GM18861 (cell line): ENCODE results near the gene LRP3.
"Not testable (repeated sequence)": the region's sequence is repeated elsewhere in the genome, so short reads cannot be mapped to it uniquely, and the experiment has no call there.

Source experiments
- ATAC-seq: cut with Tn5 transposase; IDR thresholded peaks from one replicate; pipeline ENCODE4 v1.9.1; 2021; ENCODE audit not compliant: unreplicated experiment

LRP3 gene, protein sequence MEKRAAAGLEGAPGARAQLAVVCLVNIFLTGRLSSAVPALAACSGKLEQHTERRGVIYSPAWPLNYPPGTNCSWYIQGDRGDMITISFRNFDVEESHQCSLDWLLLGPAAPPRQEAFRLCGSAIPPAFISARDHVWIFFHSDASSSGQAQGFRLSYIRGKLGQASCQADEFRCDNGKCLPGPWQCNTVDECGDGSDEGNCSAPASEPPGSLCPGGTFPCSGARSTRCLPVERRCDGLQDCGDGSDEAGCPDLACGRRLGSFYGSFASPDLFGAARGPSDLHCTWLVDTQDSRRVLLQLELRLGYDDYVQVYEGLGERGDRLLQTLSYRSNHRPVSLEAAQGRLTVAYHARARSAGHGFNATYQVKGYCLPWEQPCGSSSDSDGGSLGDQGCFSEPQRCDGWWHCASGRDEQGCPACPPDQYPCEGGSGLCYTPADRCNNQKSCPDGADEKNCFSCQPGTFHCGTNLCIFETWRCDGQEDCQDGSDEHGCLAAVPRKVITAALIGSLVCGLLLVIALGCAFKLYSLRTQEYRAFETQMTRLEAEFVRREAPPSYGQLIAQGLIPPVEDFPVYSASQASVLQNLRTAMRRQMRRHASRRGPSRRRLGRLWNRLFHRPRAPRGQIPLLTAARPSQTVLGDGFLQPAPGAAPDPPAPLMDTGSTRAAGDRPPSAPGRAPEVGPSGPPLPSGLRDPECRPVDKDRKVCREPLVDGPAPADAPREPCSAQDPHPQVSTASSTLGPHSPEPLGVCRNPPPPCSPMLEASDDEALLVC

DNA sequence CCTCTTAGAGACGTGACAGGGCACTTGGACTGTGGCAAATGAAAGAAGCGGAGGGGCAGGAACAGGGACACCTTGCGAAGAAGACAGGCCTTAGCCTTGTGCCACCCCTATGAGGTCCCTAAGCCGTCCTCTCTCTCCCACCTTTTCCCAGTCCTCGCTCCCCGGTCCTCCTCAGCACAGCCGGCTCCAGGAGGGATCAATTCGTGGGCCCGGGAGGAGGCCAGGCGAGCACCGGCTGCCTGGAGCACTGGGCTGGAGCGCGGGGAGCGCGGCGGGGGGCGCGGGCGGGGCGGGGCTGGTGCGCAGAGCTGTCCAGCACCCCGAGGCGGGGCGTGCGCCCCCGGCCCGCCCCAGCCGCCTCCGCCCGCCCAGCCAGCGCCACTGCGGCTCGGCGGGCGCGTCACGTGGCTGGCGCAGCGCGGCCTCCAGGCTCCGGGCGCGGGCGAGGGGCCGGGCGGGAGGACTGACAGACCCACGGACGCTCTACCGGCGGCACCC lies at the start of gene LRP3:
TSS of gene LRP3 (plus strand) at position 466 of the 498 bp plus-strand sequence. CDS start 456 bp downstream, outside the sequence.
- no peak for ATAC-seq

DNA sequence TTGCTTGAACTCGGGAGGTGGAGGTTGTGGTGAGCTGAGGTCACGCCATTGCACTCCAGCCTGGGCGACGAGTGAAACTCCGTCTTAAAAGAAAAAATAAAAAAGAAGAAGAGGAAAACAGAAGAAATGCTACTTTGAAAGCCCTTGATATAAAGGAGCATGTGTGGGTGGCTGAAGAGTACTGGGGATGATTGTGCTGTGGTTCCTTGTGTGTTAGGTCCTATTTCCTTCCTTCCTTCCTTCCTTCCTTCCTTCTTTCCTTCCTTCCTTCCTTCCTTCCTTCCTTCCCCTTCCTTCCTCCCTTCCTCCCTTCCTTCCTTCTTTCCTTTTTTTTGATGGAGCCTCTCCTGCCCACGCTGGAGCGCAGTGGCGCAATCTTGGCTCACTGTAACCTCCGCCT lies 47.9 kb upstream of the LRP3 start:
- no peak for ATAC-seq

DNA sequence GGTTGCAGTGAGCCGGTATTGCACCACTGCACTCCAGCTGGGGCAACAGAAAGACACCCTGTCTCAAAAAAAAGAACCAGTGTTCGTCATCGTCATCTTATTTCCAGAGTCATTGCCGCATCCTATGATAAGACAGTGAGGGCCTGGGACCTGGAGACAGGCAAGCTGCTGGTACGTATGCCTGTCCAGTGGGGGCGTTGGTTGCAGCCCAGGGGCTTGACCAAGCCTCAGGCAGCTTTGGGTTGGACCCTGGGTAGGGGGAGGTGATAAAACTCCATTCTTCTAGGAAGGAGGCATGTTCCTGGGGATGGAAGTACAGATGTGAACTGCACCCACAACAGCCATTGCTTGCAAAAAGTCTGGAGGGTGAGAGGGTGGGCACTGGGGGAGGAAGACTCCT lies 46.6 kb upstream of the LRP3 start:
- ATAC-seq: no peak

DNA sequence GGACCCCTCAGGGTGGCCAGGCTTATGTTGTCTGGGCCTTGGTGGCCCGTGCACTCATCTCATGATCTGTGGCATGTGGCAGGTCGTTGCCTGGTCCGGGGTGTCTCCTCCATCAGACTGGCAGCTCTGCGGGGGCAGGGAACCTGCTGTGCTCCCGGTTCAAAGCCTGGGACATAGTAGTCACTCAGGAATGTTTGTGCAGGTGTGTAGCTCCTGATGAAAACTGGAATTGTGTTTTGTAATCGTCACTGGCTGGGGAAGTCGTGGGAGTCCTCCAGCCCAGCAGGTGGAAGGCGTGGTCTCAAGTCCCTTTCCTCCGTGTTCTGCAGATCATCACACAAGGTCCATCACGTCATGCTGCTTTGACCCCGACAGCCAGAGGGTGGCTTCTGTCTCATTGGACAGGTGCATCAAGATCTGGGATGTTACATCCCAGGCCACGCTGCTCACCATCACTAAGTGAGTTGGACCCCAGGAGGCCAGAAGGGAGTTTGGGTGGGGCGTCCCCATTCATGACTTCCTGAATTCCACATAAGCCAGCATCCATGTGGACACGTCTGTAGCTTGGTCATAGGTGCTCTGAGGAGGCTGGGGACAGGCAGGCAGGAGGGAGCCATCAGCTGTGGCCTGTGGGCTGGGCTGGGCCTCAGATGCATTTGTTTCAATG lies 43.1 kb upstream of the LRP3 start:
- ATAC-seq: no peak

DNA sequence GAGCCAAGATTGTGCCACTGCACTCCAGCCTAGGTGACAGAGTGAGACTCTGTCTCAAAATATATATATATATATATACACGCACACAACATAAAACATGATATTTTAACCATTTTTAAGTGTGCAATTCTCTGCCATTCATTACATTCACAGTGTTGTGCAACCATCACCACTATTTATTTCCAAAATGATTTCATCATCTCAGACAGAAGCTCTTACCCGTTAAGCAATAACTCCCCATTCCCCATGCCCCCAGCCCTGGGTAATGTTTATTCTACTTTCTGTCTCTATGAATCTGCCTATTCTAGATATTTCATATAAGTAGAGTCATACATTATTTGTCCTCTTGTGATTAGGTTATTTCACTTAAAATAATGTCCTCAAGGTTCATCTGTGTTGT lies 42.0 kb upstream of the LRP3 start:
- ATAC-seq: no peak

DNA sequence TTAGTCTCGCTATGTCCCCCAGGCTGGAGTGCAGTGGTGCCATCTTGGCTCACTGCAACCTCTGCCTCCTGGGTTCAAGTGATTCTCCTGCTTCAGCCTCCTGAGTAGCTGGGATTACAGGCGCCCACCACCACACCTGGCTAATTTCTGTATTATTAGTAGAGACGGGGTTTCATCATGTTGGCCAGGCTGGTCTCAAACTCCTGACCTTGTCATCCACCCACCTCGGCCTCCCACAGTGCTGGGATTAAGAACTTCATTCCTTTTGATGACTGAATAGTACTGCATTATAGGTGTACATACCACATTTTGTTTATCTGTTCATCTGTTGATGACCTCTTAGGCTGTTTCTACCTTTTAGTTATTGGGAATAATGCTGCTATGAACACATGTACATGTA lies 41.5 kb upstream of the LRP3 start:
- ATAC-seq: not testable (repeated sequence)

DNA sequence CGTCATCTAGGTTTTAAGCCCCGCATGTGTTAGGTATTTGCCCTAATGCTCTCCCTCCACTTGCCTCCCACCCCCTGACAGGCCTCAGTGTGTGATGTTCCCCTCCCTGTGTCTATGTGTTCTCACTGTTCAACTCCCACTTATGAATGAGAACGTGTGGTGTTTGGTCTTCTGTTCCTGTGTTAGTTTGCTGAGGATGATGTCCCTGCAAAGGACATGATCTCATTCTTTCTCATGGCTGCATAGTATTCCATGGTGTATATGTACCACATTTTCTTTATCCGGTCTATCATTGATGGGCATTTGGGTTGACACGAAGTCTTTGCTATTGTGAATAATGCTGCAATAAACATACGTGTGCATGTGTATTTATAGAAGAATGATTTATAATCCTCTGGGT lies 39.8 kb upstream of the LRP3 start:
- ATAC-seq: not testable (repeated sequence)

DNA sequence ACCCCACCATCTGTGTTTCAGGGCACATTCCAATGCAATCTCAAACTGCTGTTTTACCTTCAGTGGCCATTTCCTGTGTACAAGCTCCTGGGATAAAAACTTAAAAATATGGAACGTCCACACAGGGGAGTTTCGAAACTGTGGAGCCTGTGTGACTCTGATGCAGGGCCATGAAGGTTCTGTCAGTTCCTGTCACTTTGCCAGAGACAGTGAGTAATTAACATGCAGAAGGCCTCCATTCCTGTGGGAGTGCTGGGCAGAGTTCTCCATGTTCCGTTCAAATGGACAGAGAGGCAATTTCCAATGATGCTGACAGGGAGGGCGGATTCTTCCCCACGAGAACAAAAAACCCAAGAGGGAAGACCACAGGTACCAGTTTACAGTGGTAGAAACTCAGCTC lies 37.8 kb upstream of the LRP3 start:
- no peak for ATAC-seq

DNA sequence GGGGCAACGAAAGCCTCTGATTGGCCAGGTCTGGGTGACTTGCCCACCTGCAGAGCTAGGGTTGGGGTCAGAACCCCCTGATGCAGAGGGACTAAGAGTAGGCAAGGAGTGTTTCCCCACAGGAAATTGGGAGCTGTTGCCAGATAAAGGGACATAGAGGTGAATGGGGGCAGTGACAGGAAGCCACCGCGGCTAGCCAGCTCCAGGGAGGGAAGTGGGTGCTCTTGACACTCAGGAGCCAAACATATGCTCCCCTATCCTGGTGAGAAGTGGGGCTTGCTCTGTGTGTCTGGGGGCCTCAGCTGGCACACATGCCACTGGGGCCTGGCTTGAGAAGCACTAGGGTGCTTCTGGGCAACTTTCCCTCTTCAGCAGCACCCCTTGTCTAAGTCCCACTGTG lies 36.2 kb upstream of the LRP3 start:
- ATAC-seq: no peak

DNA sequence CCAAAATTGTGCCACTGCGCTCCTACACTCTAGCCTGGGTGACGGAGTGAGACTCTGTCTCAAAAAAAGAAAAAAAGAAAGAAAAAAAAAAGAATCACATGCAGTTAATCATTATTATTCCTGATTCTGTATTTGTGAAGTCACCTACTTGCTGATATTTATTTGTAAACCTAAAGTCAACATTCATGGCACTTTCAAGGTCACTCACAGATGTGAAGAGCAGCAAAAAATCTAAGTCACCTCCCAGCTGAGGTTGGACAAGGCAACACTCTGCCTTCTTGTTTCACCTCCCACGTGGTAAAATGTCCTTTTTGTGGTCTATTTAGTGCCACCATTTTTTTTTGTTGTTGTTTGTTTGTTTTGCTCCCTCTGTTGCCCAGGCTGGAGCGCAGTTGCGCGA lies 35.8 kb upstream of the LRP3 start:
- no peak for ATAC-seq

DNA sequence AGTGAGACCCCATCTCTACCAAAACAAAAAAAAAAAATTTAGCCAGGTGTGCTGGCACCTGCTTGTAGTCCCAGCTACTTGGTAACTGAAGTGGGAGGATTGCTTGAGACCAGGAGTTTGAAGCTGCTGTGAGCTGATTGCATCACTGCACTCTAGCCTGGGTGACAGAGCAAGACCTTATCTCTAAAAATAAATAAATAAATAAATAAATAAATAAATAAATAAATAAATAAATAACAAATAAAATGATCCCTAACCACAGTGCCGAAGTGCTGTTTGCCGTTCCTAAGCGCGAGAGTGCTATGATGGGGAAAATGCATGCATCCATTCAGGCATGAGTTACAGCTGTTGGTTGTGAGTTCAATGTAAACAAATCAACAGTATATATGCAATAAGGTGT lies 35.0 kb upstream of the LRP3 start:
- ATAC-seq: no peak

DNA sequence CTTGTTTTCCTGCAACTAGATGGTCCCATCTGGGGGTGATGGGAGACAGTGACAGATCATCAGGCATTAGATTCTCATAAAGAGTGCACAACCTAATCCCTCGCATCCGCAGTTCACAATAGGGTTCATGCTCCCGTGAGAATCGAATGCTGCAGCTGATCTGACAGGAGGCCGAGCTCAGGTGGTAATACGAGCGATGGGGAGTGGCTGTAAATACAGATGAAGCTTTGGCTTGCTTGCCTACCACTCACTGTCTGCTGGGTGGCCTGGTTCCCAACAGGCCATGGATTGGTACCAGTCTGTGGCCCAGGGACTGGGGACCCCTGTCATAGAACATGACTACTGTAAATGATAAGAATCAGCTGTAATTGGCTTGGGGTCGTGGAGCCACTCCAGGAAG lies 34.2 kb upstream of the LRP3 start:
- ATAC-seq: no peak

DNA sequence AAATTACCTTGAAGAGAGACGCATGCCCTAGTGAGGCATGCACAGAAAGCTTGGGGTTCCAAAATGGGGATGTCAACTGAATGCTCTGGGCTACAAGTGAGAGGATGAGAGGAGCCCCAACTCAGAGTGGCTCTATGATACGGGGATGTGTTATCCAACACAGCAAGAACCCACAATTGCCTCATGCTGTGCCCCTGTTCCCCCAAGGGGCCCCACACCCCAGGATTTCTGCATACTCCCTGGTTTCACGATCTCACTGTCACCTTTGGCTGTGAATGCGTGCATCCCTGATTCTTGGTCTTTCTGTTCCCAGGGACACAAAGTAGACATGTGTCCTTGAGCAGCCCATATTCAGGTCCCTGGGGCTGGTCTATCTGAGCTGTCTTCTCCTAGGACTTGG lies 32.9 kb upstream of the LRP3 start:
- no peak for ATAC-seq

DNA sequence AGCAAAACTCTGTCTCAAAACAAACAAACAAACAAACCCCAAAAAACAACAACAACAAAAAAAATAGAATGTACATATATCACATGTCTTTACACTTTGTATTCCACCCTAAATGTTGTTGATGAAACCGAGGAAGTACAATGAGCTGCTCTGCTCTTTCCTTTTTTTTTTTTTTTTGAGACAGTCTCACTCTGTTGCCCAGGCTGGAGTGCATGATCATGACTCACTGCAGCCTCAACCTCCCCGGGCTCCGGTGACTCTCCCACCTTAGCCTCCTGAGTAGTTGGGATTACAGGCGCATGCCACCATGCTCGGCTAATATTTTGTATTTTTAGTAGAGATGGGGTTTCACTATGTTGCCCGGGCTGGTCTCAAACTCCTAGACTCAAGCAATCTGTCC lies 30.6 kb upstream of the LRP3 start:
- no peak for ATAC-seq

DNA sequence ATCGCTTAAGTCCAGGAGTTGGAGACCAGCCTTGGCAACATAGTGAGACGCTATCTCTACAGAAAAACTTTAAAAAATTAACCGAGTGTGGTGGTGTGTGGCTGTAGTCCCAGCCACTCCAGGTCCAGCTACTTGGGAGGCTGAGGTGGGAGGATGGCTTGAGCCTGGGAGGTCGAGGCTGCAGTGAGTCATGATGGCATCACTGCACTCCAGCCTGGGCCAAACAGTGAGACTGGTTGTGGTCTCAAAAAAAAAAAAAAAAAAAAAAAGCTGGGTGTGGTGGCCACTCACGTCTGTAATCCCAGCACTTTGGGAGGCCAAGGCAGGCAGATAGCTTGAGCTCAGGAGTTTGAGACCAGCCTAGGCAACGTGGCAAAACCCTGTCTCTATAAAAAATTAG lies 28.1 kb upstream of the LRP3 start:
- ATAC-seq: not testable (repeated sequence)

DNA sequence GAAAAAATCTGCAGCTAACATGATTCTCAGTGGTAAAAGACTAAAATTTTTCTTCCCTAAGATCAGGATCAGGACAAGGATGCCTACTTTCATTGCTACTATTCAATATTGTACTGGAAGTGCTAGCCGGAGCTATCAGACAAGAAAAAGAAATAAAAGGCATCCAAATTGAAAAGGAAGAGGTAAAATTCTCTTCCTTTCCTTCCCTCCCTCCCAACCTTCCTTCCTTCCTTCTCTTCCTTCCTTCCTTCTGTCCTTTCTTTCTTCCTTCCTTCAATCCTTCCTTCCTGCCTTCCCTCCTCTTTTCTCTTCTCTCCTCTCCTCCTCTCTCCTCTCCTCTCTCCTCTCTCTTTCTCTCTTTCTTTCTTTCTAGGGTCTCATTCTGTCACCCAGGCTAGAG lies 26.7 kb upstream of the LRP3 start:
- no peak for ATAC-seq

DNA sequence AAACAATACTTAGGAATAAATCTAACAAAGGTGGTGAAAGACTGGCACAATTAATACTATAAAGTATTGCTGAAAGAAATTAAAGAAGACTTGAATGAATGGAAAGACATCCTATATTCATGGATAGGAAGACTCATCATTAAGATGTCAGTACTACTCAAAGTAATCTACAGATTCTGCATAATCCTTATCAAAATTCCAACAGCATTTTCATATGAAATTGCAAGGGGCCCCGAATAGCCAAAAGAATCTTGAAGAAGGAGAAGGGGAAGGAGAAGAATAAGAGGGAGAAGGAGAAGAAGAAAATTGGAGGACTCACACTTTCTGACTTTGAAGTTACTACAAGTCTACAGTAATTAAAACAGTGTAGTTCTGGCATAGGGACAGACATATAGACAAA lies 25.6 kb upstream of the LRP3 start:
- ATAC-seq: no peak

DNA sequence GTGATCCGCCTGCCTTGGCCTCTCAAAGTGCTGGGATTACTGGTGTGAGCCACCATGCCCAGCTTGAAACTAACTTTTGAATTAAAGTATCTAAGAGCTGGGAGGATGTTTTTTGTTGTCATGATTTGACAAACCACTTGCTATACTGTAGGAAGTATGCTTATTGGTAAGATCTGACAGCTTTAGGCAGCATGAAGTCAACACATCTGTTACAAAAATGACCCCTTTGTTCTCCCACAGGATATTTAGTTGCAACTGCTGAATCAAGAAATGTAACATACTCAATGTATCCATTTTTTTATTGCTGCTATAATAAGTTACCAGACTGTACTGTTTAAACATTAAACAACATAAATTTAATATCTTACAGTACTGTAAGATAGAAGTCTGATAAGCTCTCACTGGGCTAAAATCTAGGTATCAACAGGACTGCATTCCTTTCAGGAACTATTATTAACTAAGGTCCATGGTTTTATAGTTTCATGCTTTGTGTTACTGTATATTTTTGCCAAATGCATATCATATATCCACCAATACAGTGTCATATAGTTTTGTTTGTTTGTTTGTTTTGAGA lies 22.8 kb upstream of the LRP3 start:
- ATAC-seq: no peak

DNA sequence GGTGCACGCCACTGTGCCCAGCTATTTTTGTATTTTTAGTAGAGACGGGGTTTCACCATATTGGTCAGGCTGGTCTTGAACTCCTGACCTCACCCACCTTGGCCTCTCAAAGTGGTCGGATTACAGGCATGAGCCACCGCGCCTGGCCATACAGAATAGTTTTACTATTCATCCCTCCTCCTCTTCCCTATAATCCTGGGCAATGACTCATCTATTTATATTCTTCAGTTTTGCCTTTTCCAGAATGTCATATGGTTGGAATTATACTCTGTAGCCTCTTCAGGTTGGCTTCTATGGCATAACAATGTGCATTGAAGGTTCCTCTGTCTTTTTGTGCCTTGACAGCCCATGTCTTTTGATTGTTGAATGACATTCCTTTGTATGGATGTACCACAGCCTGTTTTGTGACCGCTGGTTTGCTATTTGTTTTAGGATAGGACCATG lies 22.2 kb upstream of the LRP3 start:
- ATAC-seq: no peak

DNA sequence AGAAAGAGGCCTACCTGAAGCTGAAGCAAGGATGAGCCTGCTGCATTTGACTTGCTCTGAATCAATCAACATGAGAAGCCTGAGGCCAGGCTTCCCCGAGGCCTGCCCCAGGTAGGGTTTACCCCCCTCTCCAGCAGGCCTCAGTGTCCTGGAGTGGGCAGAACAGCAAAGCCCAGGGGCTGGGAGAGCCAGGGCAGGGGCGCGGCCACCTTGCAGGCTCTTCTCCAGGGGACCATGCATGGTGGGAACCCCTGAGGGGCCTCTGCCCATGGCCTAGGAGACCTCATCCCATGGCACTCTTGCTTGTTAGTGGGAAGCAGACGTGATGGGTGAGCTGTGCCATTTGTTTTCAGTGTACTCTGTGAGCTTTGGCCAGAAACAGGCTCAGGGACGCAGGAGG lies 19.9 kb upstream of the LRP3 start:
- no peak for ATAC-seq

DNA sequence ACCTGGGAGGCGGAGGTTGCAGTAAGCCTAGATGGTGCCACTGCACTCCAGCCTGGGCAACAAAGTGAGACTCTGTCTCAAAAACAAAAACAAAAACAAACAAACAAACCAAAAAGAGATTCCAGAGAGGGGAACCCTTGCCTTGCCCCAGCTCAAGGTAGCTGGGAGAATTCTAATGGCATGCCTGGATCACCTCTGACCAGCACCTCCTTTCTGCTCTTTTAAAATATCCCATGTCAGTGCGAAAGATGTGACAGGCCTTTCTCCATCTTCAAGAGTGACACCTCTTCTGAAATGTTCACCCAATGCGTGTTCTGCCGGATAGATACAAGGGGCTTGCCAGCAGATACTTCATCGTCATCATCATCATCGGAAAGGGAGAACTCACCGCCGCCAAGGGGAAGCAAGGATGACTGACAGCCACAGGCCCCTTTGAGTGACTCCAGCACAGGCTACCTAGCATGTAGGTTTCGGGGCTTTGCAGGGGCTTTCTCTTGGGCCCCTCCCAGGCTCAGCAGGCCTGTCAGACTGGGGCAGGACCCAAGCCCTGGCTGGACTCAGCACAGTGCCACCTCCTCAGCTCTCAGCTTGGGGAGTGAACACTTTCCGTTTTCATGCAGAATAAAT lies 18.9 kb upstream of the LRP3 start:
- ATAC-seq: no peak
